Skeletal muscle satellite cell (primary cell): ENCODE data around the gene PEX7.
"Not testable (repeated sequence)": the region's sequence is repeated elsewhere in the genome, so short reads cannot be mapped to it uniquely, and the experiment has no call there.

Source experiments
- H3K27me3 ChIP-seq: 2 replicates; pipeline ENCODE4 v1.7.0; 2013; ENCODE audit warnings: low read length; ENCODE audit not compliant: control insufficient read depth, insufficient read depth
- H3K36me3 ChIP-seq: 2 replicates; pipeline ENCODE4 v1.7.0; 2013; ENCODE audit warnings: mild to moderate bottlenecking, control low read depth, low read length; ENCODE audit not compliant: insufficient read depth
- H3K4me1 ChIP-seq: 2 replicates; pipeline ENCODE4 v1.7.0; 2013; ENCODE audit warnings: low read length; ENCODE audit not compliant: control insufficient read depth, insufficient read depth
- H3K4me2 ChIP-seq: 2 replicates; pipeline ENCODE4 v1.7.0; 2013; ENCODE audit warnings: mild to moderate bottlenecking, low read length
- H3K4me3 ChIP-seq: 2 replicates; pipeline ENCODE4 v1.7.0; 2013; ENCODE audit warnings: low read length
- H3K9ac ChIP-seq: 2 replicates; pipeline ENCODE4 v1.7.0; 2013; ENCODE audit warnings: mild to moderate bottlenecking, low read depth, low read length, moderate library complexity
- H3K9me3 ChIP-seq: replicated peaks from 2 replicates; pipeline ENCODE4 v1.7.0; 2013; ENCODE audit warnings: mild to moderate bottlenecking, control low read depth, low read length

The PEX7 gene

DNA sequence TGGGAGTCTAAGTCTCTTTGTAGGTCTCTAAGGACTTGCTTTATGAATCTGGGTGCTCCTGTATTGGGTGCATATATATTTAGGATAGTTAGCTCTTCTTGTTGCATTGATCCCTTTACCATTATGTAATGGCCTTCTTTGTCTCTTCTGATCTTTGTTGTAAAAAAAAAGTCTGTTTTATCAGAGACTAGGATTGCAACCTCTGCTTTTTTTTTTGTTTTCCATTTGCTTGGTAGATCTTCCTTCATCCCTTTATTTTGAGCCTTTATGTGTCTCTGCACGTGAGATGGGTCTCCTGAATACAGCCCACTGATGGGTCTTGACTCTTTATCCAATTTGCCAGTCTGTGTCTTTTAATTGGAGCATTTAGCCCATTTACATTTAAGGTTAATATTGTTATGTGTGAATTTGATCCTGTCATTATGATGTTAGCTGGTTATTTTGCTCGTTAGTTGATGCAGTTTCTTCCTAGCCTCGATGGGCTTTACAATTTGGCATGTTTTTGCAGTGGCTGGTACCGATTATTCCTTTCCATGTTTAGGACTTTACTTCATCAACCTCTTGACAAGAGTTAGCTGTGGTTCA lies 27.7 kb downstream of the PEX7 start:
- not testable (repeated sequence) for H3K36me3 ChIP-seq, H3K4me1 ChIP-seq, H3K9me3 ChIP-seq, H3K4me2 ChIP-seq, H3K27me3 ChIP-seq, H3K9ac ChIP-seq, H3K4me3 ChIP-seq

GRCh38 chr6:136859430-136859829 lies 37.0 kb downstream of the PEX7 start:
- Histone ChIP-seq H3K36me3 (no peaks in the 10 kb centered on the region), H3K4me1 (no peaks in the 10 kb centered on the region), H3K27me3 (no peaks in the 10 kb centered on the region), H3K9me3 (no peaks in the 10 kb centered on the region), H3K4me2 (no peak overlapping the region), H3K4me3 (no peak overlapping the region), H3K9ac (no peak overlapping the region)

DNA sequence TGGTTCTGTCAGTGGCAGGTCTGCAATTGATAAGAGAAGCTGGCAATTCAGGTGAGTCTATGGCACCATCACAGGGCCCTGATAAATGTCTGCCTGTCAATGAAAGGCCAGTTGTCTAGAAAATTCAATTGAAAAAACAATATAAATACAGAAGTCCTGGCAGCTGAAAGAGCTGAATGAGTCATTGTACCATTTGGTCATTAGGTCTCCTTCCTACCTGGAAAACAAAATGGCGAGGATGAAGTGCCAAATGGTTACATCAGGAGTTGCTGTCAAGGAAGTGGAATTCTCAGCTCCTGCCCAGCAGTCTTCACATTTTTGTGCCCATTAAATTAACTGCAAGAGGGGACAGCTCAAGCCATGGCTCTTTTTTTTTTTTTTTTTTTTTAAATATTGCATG lies 37.7 kb downstream of the PEX7 start:
- H3K4me3 ChIP-seq: no peak overlapping the region
- no peak overlapping the region for H3K4me2 ChIP-seq

GRCh38 chr6:136862662-136863061 lies 40.3 kb downstream of the PEX7 start:
- H3K36me3 ChIP-seq: no peaks in the 10 kb centered on the region
- no peak overlapping the region for H3K4me2 ChIP-seq
- H3K9me3 ChIP-seq: no peaks in the 10 kb centered on the region
- no peaks in the 10 kb centered on the region for H3K27me3 ChIP-seq
- no peak overlapping the region for H3K4me3 ChIP-seq
- H3K9ac ChIP-seq: no peak overlapping the region
- peaks cover 7% of the 10 kb centered on the region for H3K4me1 ChIP-seq

More for the DNA sequence above, 37.7 kb downstream of the PEX7 start:
- Histone ChIP-seq H3K9me3 (no peaks in the 10 kb centered on the region), H3K9ac (no peak overlapping the region), H3K4me1 (no peaks in the 10 kb centered on the region), H3K27me3 (no peaks in the 10 kb centered on the region), H3K36me3 (no peaks in the 10 kb centered on the region)

DNA sequence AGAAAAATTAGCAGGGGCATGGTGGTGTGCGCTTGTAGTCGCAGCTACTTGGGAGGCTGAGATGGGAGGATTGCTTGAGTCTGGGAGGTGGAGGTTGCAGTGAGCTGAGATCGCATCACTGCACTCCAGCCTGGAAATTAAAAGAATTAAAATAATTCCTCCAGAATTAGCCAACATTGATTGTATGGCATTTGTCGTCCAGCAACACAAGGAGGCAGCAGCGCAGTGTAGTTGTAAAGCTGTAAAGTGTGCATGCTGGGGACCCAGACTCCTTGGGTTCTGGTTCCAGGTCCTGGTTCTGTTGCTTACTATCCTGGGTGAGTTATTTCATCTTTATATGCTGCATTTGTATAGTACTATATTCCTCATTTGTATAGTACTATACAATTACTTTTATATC lies 41.4 kb downstream of the PEX7 start:
- Histone ChIP-seq H3K4me3 (no peak overlapping the region), H3K27me3 (no peaks in the 10 kb centered on the region), H3K4me2 (no peak overlapping the region), H3K9me3 (no peaks in the 10 kb centered on the region), H3K9ac (no peak overlapping the region), H3K36me3 (no peaks in the 10 kb centered on the region), H3K4me1 (peaks cover 7% of the 10 kb centered on the region)

- Histone ChIP-seq H3K4me3 (no peak overlapping the region), H3K4me1 (peaks cover 7% of the 10 kb centered on the region), H3K36me3 (no peaks in the 10 kb centered on the region), H3K9me3 (no peaks in the 10 kb centered on the region), H3K9ac (no peak overlapping the region), H3K27me3 (no peaks in the 10 kb centered on the region), H3K4me2 (no peak overlapping the region)
These were observed 42.3 kb downstream of the PEX7 start for GRCh38 chr6:136864676-136865075.

DNA sequence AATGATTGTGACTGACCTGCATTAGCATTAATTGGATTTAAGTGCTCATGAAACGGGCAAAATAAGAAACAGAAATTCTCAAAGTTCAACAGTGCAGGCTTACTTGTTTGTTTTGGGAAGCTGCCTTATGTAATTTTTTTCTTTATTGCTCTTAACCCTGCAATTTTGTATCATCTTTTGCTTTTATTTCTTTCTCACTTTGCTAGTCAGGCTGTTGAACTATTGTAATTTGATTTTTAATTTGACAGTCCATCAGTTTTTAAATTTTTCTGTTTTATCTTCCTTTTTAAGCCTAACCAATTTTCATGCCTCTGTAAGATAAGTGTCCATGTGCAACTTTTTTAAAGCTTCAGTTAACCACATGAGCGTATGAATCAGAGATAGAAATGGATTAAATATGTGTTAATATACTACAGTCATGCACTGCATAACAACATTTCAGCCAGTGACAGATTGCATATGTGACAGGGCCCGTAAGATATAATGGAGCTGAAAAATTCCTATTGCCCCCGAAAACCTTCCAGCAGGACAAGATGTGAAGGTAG lies 44.6 kb downstream of the PEX7 start:
- H3K4me2 ChIP-seq: no peak overlapping the region
- no peak overlapping the region for H3K9ac ChIP-seq
- no peaks in the 10 kb centered on the region for H3K27me3 ChIP-seq
- H3K36me3 ChIP-seq: peaks cover 3% of the 10 kb centered on the region
- no peaks in the 10 kb centered on the region for H3K9me3 ChIP-seq
- no peak overlapping the region for H3K4me3 ChIP-seq
- peaks cover 7% of the 10 kb centered on the region for H3K4me1 ChIP-seq

- H3K36me3 ChIP-seq: peaks cover 6% of the 10 kb centered on the region
- H3K4me2 ChIP-seq: no peak overlapping the region
- H3K4me3 ChIP-seq: no peak overlapping the region
- H3K9me3 ChIP-seq: peaks cover 12% of the 10 kb centered on the region
- H3K9ac ChIP-seq: no peak overlapping the region
- H3K27me3 ChIP-seq: no peaks in the 10 kb centered on the region
- H3K4me1 ChIP-seq: peaks cover 7% of the 10 kb centered on the region
These were observed 47.1 kb downstream of the PEX7 start for GRCh38 chr6:136869451-136869850.

DNA sequence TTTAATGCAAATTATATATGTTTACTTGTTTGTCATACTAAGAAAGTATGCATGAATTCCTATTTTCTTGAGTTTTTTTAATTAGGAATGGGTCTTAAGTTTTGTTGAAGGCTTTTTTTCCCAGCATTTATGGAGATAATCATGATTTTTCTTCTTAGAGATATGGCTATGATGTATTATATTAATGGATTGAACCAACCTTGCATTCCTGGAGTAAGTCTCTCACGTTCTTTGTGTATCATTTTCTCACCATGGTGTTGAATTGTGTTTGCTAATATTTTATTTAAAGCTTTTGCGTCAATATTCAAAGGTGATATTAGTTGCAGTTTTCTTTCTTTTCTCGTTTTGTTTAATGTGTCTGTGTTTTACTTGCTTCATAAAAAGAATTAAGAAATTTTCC lies 51.4 kb downstream of the PEX7 start:
- no peak overlapping the region for H3K4me3 ChIP-seq
- no peak overlapping the region for H3K4me2 ChIP-seq

GRCh38 chr6:136876469-136876868 lies 54.1 kb downstream of the PEX7 start:
- peaks cover 12% of the 10 kb centered on the region for H3K9me3 ChIP-seq
- H3K4me2 ChIP-seq, H3K4me1 ChIP-seq, H3K27me3 ChIP-seq, H3K36me3 ChIP-seq, H3K4me3 ChIP-seq, H3K9ac ChIP-seq: not testable (repeated sequence)

More for the DNA sequence above, 51.4 kb downstream of the PEX7 start:
- Histone ChIP-seq H3K4me1 (no peaks in the 10 kb centered on the region), H3K27me3 (no peaks in the 10 kb centered on the region), H3K36me3 (peaks cover 6% of the 10 kb centered on the region), H3K9ac (no peak overlapping the region), H3K9me3 (peaks cover 12% of the 10 kb centered on the region)

DNA sequence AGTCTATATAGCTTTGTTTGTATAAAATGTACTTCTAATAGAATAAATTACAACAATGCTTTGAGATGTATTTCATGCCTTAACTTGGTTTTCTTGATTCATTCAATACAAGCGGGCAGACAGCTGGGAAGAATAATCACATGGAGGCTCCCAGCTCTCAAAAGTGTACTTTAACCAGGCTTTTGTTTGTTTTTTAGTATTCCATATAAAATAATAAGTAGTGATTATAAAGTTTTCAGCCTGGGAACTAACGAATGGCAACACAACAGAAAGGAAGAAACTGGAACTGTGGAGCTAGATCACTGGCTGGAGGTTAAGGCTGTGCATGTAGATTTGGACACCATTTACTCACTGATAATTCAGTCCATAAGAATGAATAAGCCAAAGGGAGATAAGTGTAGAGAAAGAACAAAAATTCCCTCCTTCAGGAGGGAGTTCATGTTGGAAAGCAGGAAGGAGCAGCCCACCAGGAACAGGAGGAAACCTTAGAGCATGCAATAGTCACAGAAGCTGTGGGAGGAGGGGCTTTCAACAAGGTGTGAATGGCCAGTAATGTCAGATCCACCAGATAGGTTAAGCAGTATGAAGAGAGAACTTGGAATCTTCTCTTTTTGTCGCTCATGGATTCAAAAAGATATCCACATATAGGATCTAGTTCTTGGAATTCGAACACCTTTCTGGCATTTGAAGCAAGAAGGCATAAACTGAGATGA lies 58.5 kb downstream of the PEX7 start:
- Histone ChIP-seq H3K36me3 (no peaks in the 10 kb centered on the region), H3K4me2 (no peak overlapping the region), H3K4me1 (no peaks in the 10 kb centered on the region), H3K9me3 (no peaks in the 10 kb centered on the region), H3K4me3 (no peak overlapping the region), H3K9ac (no peak overlapping the region), H3K27me3 (no peaks in the 10 kb centered on the region)

DNA sequence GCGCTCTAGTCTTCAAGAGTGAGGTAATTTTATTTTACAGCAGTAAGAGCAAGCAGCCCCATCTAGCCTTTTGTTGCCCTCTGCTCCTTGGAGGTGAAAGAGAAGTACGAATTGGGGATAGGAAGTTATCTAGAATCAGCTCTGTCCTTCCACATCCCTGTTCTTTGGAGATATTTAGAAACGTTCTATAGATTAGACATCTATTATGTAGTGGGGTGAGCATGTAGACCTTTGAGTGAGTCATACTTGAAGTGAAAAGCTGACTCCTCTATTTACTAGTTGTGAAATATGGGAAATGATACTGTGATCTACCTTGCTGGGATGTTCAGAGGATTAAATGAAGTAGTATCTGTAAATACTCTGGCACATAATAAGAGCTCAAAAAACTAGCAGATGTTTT lies 63.7 kb downstream of the PEX7 start:
- Histone ChIP-seq H3K4me2 (no peak overlapping the region), H3K4me1 (no peaks in the 10 kb centered on the region), H3K4me3 (no peak overlapping the region), H3K27me3 (no peaks in the 10 kb centered on the region), H3K9ac (no peak overlapping the region), H3K36me3 (no peaks in the 10 kb centered on the region), H3K9me3 (no peaks in the 10 kb centered on the region)
